ENCODE results near the gene PWWP2B.

The PWWP2B gene

GRCh38 chr10:132442636-132443035 is 45.6 kb downstream of the PWWP2B start:
- in situ Hi-C loops (cut with HindIII; ENCODE audit: low sequenced_read_pairs) = no loop called here

- in situ Hi-C loops (cut with HindIII; ENCODE audit: low sequenced_read_pairs) = no loop called here
Observed at GRCh38 chr10:132443605-132443982, 46.6 kb downstream of the PWWP2B start.

GRCh38 chr10:132443983-132444876 is 47.2 kb downstream of the PWWP2B start:
- in situ Hi-C loops (cut with HindIII; ENCODE audit: low sequenced_read_pairs) = no loop called here

GRCh38 chr10:132444877-132445351 is 47.9 kb downstream of the PWWP2B start:
- in situ Hi-C loops (cut with HindIII; ENCODE audit: low sequenced_read_pairs) = no loop called here

- in situ Hi-C loops (cut with HindIII; ENCODE audit: low sequenced_read_pairs) = no loop called here
Observed at GRCh38 chr10:132445516-132446194, 48.7 kb downstream of the PWWP2B start.

- in situ Hi-C loops (cut with HindIII; ENCODE audit: low sequenced_read_pairs) = no loop called here
Observed at GRCh38 chr10:132446195-132446581, 49.2 kb downstream of the PWWP2B start.

- in situ Hi-C loops (cut with HindIII; ENCODE audit: low sequenced_read_pairs) = no loop called here
Observed at GRCh38 chr10:132446661-132447445, 49.9 kb downstream of the PWWP2B start.

- in situ Hi-C loops (cut with HindIII; ENCODE audit: low sequenced_read_pairs) = no loop called here
Observed at GRCh38 chr10:132447446-132448247, 50.6 kb downstream of the PWWP2B start.

GRCh38 chr10:132448248-132448731 is 51.3 kb downstream of the PWWP2B start:
- in situ Hi-C loops (cut with HindIII; ENCODE audit: low sequenced_read_pairs) = no loop called here

GRCh38 chr10:132449051-132449810 is 52.2 kb downstream of the PWWP2B start:
- in situ Hi-C loops (cut with HindIII; ENCODE audit: low sequenced_read_pairs) = no loop called here

GRCh38 chr10:132449811-132450181 is 52.8 kb downstream of the PWWP2B start:
- in situ Hi-C loops (cut with HindIII; ENCODE audit: low sequenced_read_pairs) = no loop called here

GRCh38 chr10:132450466-132450824 is 53.4 kb downstream of the PWWP2B start:
- in situ Hi-C loops (cut with HindIII; ENCODE audit: low sequenced_read_pairs) = no loop called here

- in situ Hi-C loops (cut with HindIII; ENCODE audit: low sequenced_read_pairs) = no loop called here
Observed at GRCh38 chr10:132450825-132451505, 54.0 kb downstream of the PWWP2B start.

GRCh38 chr10:132451506-132452215 is 54.7 kb downstream of the PWWP2B start:
- in situ Hi-C loops (cut with HindIII; ENCODE audit: low sequenced_read_pairs) = no loop called here

GRCh38 chr10:132452216-132452650 is 55.2 kb downstream of the PWWP2B start:
- in situ Hi-C loops (cut with HindIII; ENCODE audit: low sequenced_read_pairs) = no loop called here

GRCh38 chr10:132452651-132453469 is 55.9 kb downstream of the PWWP2B start:
- in situ Hi-C loops (cut with HindIII; ENCODE audit: low sequenced_read_pairs) = no loop called here

- in situ Hi-C loops (cut with HindIII; ENCODE audit: low sequenced_read_pairs) = no loop called here
Observed at GRCh38 chr10:132453470-132453861, 56.5 kb downstream of the PWWP2B start.

Measured in endothelial cell of hepatic sinusoid (primary cell).